ENCODE measurements around the gene SLC19A2. TPM values are rescaled to one million over a fixed set of nuclear protein-coding genes. Genes with fewer than 3 reads are reported as not detected.
"Not testable (repeated sequence)": the region's sequence is repeated elsewhere in the genome, so short reads cannot be mapped to it uniquely, and the experiment has no call there.

Gene SLC19A2
- total RNA-seq (2014; rRNA removed; shearing (Covaris generic)): 15.6 and 16.8 TPM in 2 replicates

DNA sequence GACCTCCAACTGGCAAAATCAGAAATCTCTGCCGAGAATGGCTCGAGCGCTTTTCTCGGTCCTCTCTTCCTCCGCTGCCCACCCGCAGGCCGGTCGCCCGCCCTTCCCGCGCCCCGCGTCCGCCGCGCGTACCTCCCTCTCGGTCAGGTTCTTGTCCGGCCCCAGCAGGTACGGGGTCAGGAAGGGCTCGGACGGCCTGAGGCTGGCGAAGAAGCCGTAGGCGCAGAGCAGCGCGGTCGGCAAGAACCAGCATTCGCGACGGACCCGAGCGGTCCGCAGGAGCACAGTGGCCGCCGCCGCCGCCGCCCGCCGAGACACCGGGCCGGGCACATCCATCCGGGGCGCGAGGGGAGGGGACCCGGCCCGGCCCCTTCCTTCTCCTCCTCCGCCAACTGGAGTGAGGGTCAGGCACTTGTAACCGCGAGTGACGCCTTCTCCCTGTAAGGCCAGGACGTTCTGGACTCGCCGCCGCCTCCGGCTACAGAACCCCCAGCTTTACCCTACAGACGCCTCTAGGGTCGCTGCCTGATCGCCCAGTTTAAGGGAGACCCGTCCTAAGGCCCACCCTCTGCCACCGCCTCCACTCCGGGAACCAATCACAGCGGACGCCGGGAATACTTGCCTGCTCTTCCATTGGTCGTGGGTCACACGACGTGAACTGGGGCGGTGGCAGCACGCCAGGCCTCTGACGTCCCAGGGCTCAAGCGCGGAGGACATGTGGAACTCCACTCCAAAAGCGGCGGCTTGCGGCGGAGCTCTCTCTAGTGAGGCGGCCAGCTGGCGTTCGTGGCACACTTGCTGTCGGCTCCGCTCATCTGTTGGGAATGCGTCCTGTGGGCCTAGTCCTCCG lies at the start of gene SLC19A2:
Gene SLC19A2, minus strand, starts transcription at position 514 of the 850 bp plus-strand sequence. Its CDS starts 178 bp downstream, at position 336.
- peak; percentile 99 for DNase-seq (ENCODE audit: low spot score)

DNA sequence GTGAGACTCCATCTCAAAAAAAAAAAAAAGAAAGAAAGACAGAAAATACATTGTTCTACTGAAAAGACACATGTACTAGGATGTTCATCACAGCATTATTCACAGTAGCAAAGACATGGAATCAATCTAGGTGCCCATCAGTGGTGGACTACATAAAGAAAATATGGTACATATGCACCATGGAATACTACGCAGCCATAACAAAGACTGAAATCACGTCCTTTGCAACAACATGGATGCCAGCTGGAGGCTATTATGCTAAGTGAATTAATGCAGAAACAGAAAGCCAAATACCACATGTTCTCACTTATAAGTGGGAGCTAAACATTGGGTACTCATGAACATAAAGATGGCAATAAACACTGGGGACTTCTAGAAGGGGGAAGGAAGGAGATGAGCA lies 48.9 kb upstream of the SLC19A2 start:
- no peak for DNase-seq (ENCODE audit: low spot score)

DNA sequence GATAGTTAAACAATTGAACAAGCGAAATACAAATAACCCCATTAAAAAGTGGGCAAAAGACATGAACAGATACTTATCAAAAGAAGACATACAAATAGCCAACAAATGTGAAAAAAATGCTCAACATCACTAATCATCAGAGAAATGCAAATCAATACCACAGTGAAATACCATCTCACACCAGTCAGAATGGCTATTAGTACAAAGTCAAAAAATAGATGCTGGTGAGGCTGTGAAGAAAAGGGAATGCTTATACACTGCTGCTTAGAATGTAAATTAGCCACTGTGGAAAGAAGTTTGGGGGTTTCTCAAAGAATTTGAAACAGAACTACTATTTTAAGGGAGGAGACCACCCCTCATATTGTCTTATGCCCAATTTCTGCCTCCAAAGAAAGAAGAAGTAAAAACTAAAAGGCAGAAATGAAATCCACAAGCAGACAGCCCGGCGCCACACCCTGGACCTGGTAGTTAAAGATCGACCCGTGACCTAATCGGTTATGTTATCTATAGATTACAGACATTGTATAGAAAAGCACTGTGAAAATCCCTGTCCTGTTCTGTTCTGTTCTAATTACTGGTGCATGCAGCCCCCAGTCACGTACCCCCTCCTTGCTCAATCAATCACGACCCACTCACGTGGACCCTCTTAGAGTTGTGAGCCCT lies 47.9 kb upstream of the SLC19A2 start:
- DNase-seq (ENCODE audit: low spot score): not testable (repeated sequence)

- DNase-seq (ENCODE audit: low spot score): no peak
These were observed 44.7 kb upstream of the SLC19A2 start for GRCh38 chr1:169530448-169530847.

DNA sequence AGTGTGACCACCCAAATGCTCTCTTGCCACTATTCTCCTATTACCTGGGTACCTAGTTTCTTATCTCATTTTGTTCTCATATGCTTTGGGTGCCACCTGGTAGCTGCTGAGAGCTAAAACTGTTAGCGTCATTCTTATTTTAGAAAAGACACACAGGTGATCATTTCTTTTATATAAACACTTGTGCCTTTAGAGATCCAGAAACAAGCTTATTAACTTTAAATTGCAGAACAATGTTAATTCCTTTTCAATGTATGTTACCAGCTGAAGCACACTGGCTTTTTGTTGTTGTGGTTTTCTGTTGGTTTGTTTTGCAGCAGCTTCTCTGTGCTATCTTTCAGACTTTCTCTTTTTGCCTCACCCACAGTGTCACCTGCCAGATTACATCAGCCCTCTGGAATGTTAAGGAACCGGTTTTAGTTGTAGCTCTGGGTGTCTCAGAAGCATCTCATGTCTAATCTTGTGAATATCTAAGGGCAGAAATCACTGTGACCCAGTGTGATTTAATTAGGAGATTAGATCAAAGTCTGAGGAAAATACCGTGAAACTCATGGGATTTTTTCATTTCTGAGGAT lies 43.4 kb upstream of the SLC19A2 start:
- peak; percentile 95 for DNase-seq (ENCODE audit: low spot score)

DNA sequence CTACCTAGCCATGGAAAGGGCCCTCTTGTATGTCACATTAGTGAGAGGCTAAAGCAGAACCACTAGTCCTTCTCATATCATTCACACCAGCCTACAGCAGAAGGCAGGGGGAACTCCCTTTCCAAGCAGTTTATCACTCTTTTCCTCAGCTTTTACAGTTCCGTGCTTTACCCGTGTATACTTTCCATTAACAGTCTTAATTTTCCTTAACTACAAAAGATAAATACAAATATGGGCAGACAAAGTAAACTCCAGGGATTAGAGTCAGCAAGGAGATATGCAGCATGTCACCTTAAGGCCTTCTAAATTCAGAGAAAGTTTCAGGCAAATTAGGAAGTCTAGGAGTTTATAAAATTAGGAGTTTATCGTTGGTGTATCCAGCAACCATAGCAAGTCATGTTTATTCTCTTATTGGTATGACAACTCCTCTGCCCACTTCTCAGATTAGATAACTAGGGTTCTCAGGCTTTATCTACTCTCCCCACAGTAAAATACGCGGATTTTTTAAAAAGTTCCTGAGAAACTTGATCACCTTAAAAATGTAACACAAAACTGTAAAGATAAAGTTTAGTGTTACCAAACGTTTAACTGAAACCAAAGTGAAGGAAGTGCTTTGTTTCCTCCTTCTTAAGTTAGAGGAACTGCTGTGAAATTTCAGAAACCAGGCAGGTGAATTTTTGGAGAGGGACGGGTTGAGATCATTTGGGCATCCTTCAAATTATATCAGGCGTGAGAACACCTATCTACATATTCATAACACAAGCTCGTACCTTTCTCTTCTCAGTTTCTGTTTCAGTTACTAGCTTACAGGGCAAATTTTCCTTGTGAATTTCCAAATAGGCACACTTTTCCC lies 42.7 kb upstream of the SLC19A2 start:
- DNase-seq (ENCODE audit: low spot score): no peak

DNA sequence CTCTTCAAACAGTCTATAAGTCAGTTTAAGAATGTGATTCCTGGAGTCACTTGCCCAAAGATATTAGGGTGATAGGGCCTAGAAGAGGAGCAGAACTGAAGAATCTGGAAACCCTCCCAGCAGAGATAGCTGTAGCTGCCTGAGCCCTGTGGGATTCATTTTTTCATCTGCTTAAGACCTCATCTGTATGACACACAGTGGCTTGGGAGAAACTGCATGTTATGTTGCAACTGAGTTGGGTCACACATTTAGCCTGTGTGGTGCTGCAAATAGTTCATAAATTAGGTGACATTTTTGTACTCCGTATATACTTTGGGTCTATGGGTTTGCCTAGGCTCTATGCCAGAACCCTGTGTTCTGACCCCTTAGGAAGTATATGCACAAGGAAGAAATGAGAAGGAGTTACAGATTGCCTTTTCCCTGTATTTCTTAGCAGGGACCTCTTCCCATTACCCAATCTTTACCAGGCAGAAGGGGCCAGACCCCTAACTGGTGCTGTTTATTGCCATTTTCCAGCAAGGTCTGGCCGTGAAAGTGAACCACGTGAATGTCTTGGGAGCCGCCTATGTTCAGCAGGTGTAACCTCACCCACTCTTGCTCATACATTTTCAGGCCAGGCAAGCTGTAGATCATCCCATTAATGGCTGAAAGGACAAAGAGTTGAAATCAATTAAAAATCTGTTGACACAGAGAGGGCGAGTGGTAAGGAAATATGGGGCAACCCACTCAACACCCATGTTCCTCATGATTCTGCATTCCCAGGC lies 41.9 kb upstream of the SLC19A2 start:
- no peak for DNase-seq (ENCODE audit: low spot score)

DNA sequence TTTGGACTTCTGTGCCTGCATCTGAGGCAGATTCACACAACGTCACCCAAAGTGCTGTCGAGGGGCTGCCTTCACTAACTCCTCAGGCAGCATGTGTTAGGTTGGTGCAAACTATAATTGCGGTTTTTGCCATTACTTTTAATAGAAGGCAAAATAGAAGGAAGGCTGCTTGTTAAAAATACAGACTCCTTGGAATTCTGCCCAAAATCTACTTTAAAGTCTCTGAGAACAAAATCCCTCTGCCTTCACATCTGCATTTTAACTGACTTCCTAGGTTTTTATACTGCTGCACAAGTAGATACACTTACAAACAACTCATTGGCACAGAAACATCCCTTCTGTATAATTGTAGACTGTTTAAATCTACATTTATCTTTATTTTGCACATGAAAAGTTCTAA lies 41.3 kb upstream of the SLC19A2 start:
- no peak for DNase-seq (ENCODE audit: low spot score)

DNA sequence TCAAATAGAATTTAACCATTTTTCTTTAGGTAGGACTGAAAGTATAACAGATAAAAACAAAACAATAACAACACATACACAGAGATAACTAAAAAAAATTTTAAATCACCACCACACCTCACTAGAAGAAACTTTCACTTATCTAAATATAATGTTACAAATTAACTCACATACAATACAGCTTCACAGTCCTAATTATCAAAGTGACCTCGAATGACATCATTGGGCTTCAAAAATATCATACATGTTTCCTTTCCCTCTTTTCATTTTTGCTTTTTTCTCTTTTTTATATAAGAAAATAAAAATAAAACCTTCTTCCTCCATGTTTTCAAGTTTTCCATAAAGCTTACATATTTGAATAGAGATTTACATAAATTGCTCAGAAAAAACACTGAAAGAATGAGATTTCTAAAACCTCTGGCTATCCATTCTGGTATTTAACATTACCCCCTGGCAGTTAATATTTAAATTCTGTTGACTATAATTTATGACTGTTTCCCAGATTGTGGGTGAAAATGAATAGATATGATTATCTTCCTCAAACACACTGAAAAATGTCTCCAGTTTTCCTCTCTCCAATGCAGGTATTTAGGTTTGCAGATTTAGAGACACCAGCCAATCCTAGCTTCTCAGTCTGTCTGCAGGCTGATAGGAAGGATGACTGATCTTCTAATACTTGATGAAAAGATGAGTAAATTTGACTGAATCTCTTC lies 40.5 kb upstream of the SLC19A2 start:
- no peak for DNase-seq (ENCODE audit: low spot score)

DNA sequence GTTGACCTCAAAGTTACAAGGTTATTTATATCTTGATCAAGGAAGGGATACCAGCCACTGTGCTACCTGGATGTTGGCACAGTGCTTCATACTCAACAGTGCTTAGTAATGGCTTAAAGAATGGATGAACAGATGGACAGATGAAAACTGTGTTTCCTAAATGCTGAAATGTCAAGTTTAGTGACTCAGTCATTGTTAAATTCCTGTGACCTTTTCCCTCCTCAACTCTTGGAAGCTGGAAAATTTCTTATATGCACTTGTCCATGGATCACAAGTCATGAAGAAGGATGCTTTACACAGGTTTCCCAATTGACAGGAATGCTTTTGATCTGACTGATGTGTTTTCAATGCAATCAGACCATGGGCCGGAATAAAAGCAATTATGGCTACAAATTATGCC lies 39.6 kb upstream of the SLC19A2 start:
- no peak for DNase-seq (ENCODE audit: low spot score)

DNA sequence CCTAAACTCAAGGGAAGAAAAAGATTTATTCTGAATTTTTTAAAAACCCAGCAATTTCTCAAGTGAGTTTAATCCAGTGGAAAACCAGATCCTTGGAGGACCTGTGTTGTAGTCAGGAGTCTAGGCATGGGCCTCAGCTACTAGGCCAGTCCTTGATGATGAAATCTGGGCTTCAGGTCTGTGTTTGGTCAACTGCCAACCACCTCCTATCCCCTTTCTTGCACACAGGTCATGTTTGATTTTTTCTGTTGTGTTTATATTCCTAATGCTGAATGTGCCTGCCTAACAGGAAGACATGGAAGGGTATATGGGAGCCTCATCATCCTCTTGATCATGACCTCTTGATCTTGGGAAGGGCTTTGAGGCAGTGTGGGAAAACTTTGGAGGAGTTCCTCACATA lies 38.2 kb upstream of the SLC19A2 start:
- DNase-seq (ENCODE audit: low spot score): no peak

DNA sequence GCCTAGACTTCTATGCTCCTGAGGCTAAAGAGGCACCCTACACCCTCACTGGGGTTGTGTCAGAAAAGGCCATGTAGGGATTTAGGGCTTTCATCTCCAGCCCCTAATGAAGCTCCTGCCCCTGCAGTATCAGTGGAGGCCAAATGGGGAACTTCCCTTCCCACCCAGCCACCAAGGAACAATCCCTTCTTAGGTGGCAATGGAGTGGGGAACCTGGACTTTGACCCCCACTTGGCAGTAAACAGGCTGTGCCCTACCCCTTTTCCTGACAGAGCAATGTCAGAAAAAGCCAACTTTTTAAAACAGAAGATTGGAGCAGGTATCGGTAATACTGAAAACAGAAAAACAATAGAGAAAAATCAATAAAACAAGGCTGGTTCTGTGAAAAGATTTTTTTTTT lies 35.5 kb upstream of the SLC19A2 start:
- peak; percentile 29 for DNase-seq (ENCODE audit: low spot score)

GRCh38 chr1:169517558-169518186 lies 31.9 kb upstream of the SLC19A2 start:
- DNase-seq (ENCODE audit: low spot score): no peak

DNA sequence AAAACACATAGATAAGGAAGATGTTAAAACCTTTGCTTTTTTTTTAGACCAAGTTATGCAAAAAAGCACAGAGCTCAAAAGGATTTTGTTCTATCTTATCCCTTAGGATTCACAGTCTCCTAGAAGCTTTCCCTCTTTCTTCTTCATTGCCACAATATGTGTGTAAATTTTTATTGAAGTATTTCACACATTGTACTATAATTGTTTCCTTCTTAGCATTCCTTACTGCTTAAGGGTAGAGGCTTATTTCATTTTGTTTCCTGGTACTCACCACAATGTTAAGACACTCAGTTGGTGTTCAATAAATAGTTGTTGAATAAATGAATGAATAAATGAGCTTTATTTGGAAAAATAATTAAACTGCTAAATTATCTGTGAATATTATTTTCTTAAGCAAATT lies 29.9 kb upstream of the SLC19A2 start:
- no peak for DNase-seq (ENCODE audit: low spot score)

DNA sequence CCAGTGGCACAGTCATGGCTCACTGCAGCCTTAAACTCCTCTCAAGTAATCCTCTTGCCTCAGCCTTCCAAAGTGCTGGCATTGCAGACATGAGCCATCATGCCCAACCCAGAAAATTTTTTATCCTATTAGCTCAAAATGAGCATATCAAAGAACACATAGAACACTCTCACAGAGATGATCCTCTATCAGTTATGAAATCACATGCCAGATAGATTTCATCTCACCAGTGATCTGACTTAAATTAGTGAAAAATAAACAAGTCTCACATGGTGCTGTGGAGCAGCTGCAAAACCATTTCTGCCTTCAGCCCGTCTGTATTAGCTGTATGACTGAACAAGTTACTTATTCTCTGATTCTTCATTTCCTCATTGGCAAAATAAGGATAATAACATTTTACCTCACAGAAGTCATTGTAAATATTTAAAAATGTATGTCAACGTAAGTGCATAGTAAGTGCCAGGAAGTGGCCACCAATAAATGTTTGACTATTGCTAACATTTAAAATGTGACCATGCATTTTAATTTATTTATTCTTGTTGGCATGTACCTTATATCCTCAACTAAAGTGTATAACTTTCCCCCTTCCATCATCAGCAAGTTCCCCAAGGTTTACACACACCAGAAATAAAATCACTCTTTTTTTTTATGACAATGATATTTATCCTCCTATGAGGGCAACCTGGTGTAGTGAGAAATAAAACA lies 29.0 kb upstream of the SLC19A2 start:
- no peak for DNase-seq (ENCODE audit: low spot score)

DNA sequence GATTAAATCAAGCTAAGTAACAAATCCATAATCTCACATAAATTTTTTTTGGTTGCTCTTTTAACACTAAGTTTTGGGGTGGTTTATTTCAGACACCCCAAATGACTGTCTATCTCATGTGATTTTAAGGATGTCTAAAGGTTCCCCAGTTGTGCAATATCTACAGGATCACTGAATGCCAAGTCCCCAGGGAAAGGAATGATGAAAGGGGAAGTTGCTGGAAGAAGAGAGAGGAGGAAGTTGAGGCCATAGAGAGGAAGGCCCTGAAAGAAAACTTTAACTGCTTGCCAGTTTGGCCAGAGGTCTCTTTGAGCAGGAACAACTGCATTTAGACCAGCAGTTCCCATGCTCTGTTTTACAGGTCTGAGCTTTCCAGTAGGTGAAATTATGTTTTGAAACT lies 27.5 kb upstream of the SLC19A2 start:
- DNase-seq (ENCODE audit: low spot score): no peak

- no peak for DNase-seq (ENCODE audit: low spot score)
These were observed 25.7 kb upstream of the SLC19A2 start for GRCh38 chr1:169511316-169512005.

GRCh38 chr1:169510060-169510459 lies 24.3 kb upstream of the SLC19A2 start:
- no peak for DNase-seq (ENCODE audit: low spot score)

DNA sequence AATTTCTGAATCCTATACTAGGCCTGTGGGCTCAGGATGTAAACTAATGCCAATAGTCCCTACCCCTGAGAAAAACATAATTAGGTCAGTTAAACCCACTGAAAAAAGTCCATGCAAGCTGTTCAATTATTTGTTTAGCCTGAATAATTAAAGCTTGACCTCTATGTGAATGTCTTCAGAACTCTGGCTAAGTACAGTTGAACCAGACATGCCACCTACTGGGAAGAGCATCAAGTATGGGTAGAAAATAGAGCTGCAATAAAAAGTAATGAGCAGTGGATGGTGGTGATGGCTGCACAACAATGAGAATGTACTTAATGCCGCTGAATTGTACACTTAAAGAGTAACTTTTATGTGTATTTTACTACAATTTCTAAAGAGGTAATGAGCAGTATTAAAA lies 23.6 kb upstream of the SLC19A2 start:
- peak; percentile 66 for DNase-seq (ENCODE audit: low spot score)

All from HT-29 (cell line).